ENCODE results near the gene SPAG5. TPM values are rescaled to one million over a fixed set of nuclear protein-coding genes. Genes with fewer than 3 reads are reported as not detected.
A peak's percentile ranks its signal among the peaks of the same experiment; 100 is the strongest.

The SPAG5 gene
- total and polyA plus RNA-seq, 2 experiments from 2014 or later: 27.0 to 52.7 TPM

GRCh38 chr17:28548417-28549130 lies 50.3 kb downstream of the SPAG5 start:
- Histone ChIP-seq H3K9me3 (ENCODE audit: low read depth) (no peaks in the 10 kb centered on the region), H3K27ac (no peak overlapping the region), H3K4me1 (ENCODE audit: low read depth) (peaks cover 4% of the 10 kb centered on the region), H3K4me3 (no peak overlapping the region), H3K36me3 (peaks cover 9% of the 10 kb centered on the region), H3K27me3 (no peaks in the 10 kb centered on the region)
- no peak for TF ChIP-seq CTCF (IDR thresholded peaks at IDR 0.05; ENCODE audit: low read depth, low read length)
- DNase-seq (ENCODE audit: low read depth in 1 of 2, low spot score in 1 of 2): no peak

- H3K36me3 ChIP-seq: peaks cover 9% of the 10 kb centered on the region
- DNase-seq (ENCODE audit: low read depth in 1 of 2, low spot score in 1 of 2): peak; percentile 73 to 81
- no peak overlapping the region for H3K27ac ChIP-seq
- no peaks in the 10 kb centered on the region for H3K9me3 ChIP-seq (ENCODE audit: low read depth)
- peak; percentile 97 for TF ChIP-seq CTCF (IDR thresholded peaks at IDR 0.05; ENCODE audit: low read depth, low read length)
- H3K4me1 ChIP-seq (ENCODE audit: low read depth): peaks cover 2% of the 10 kb centered on the region
- no peak overlapping the region for H3K4me3 ChIP-seq
- no peaks in the 10 kb centered on the region for H3K27me3 ChIP-seq
Measured at GRCh38 chr17:28547623-28548416, 51.0 kb downstream of the SPAG5 start.

- H3K27me3 ChIP-seq: no peaks in the 10 kb centered on the region
- no peak overlapping the region for H3K4me3 ChIP-seq
- no peak for DNase-seq (ENCODE audit: low read depth in 1 of 2, low spot score in 1 of 2)
- no peak for TF ChIP-seq CTCF (IDR thresholded peaks at IDR 0.05; ENCODE audit: low read depth, low read length)
- no peak overlapping the region for H3K27ac ChIP-seq
- H3K36me3 ChIP-seq: peaks cover 9% of the 10 kb centered on the region
- no peaks in the 10 kb centered on the region for H3K4me1 ChIP-seq (ENCODE audit: low read depth)
- H3K9me3 ChIP-seq (ENCODE audit: low read depth): no peaks in the 10 kb centered on the region
Measured at GRCh38 chr17:28547096-28547622, 51.7 kb downstream of the SPAG5 start.

GRCh38 chr17:28545787-28546415 lies 52.9 kb downstream of the SPAG5 start:
- peaks cover 9% of the 10 kb centered on the region for H3K36me3 ChIP-seq
- no peaks in the 10 kb centered on the region for H3K27me3 ChIP-seq
- no peak overlapping the region for H3K27ac ChIP-seq
- no peak for TF ChIP-seq CTCF (IDR thresholded peaks at IDR 0.05; ENCODE audit: low read depth, low read length)
- DNase-seq (ENCODE audit: low read depth in 1 of 2, low spot score in 1 of 2): no peak
- H3K9me3 ChIP-seq (ENCODE audit: low read depth): no peaks in the 10 kb centered on the region
- H3K4me3 ChIP-seq: no peak overlapping the region
- no peaks in the 10 kb centered on the region for H3K4me1 ChIP-seq (ENCODE audit: low read depth)

- Histone ChIP-seq H3K4me1 (ENCODE audit: low read depth) (no peaks in the 10 kb centered on the region), H3K9me3 (ENCODE audit: low read depth) (no peaks in the 10 kb centered on the region), H3K27ac (no peak overlapping the region), H3K27me3 (no peaks in the 10 kb centered on the region), H3K4me3 (no peak overlapping the region), H3K36me3 (peaks cover 9% of the 10 kb centered on the region)
- no peak for TF ChIP-seq CTCF (IDR thresholded peaks at IDR 0.05; ENCODE audit: low read depth, low read length)
- no peak for DNase-seq (ENCODE audit: low read depth in 1 of 2, low spot score in 1 of 2)
Measured at GRCh38 chr17:28545141-28545503, 53.7 kb downstream of the SPAG5 start.
